CD14-positive monocyte (primary cell): ENCODE measurements around the gene CDH8. TPM values are rescaled to one million over a fixed set of nuclear protein-coding genes. Genes with fewer than 3 reads are reported as not detected.

ENCODE experiments used
- DNase-seq, 3 donors: peaks; one replicate each; pipeline ENCODE4 v3.0.0-alpha.2; 2011 to 2022
- H2AFZ ChIP-seq: 2 replicates; pipeline ENCODE4 v1.6.0; 2012; ENCODE audit warnings: mild to moderate bottlenecking, low read depth, low read length, inconsistent platforms; ENCODE audit not compliant: insufficient read depth, poor library complexity, severe bottlenecking
- H3K27ac ChIP-seq, 2 donors: 1 replicate in 1 of 2; 2 replicates in 1 of 2; pipeline ENCODE4 v1.5.1; 2012 to 2013; ENCODE audit warnings: low read length in 2 of 2, control low read depth in 1 of 2, inconsistent platforms in 1 of 2, low read depth in 1 of 2, mild to moderate bottlenecking in 1 of 2
- H3K27me3 ChIP-seq, 2 donors: one replicate each; pipeline versions ENCODE4 v1.6.0 to v1.6.1; 2011 to 2013; ENCODE audit warnings: low read length in 2 of 2; ENCODE audit not compliant: control insufficient read depth in 2 of 2, insufficient read depth in 2 of 2
- H3K36me3 ChIP-seq, 2 donors: replicated peaks in 1 of 2; 1 replicate in 1 of 2; 2 replicates in 1 of 2; pipeline versions ENCODE4 v1.5.1 to v1.6.1; 2012 to 2013; ENCODE audit warnings: low read length in 2 of 2, control low read depth in 1 of 2, inconsistent platforms in 1 of 2, mild to moderate bottlenecking in 1 of 2; ENCODE audit not compliant: insufficient read depth in 2 of 2, control insufficient read depth in 1 of 2
- H3K4me1 ChIP-seq, 2 donors: 1 replicate in 1 of 2; 2 replicates in 1 of 2; pipeline versions ENCODE4 v1.5.1 to v1.6.1; 2012 to 2013; ENCODE audit warnings: low read length in 2 of 2, control low read depth in 1 of 2, inconsistent platforms in 1 of 2, mild to moderate bottlenecking in 1 of 2, moderate library complexity in 1 of 2; ENCODE audit not compliant: insufficient read depth in 2 of 2, control insufficient read depth in 1 of 2
- H3K4me2 ChIP-seq: replicated peaks from 2 replicates; pipeline ENCODE3; 2012; ENCODE audit warnings: low read length, moderate library complexity, mild to moderate bottlenecking; ENCODE audit not compliant: poor library complexity, severe bottlenecking; ENCODE audit errors: extremely low read depth
- H3K4me3 ChIP-seq, 3 experiments: fragments of 200-600 bp in 1 of 3; sonication (generic) in 1 of 3; replicated peaks in 1 of 3; 1 replicate in 2 of 3; 2 replicates in 1 of 3; pipeline ENCODE4 v1.5.1; 2011 to 2013; ENCODE audit warnings: low read length in 3 of 3, mild to moderate bottlenecking in 3 of 3, control low read depth in 2 of 3, low read depth in 2 of 3, inconsistent platforms in 1 of 3, moderate library complexity in 1 of 3
- H3K79me2 ChIP-seq: 2 replicates; pipeline ENCODE4 v1.6.0; 2012; ENCODE audit warnings: mild to moderate bottlenecking, control low read depth, inconsistent platforms, low read length, moderate library complexity; ENCODE audit not compliant: insufficient read depth
- H3K9ac ChIP-seq: 2 replicates; pipeline ENCODE4 v1.6.0; 2017; ENCODE audit warnings: low read length, mild to moderate bottlenecking; ENCODE audit not compliant: insufficient read depth, poor library complexity, severe bottlenecking
- H3K9me3 ChIP-seq, 2 donors: replicated peaks in 1 of 2; 1 replicate in 1 of 2; 2 replicates in 1 of 2; pipeline versions ENCODE4 v1.5.1 to v1.6.1; 2012 to 2013; ENCODE audit warnings: low read length in 2 of 2, control low read depth in 1 of 2; ENCODE audit not compliant: control insufficient read depth in 1 of 2, insufficient read depth in 1 of 2
- H4K20me1 ChIP-seq: 2 replicates; pipeline ENCODE4 v1.6.0; 2012; ENCODE audit warnings: mild to moderate bottlenecking, low read length, control low read depth, moderate library complexity; ENCODE audit not compliant: insufficient read depth
- H3K27ac Mint-ChIP-seq, 7 donors: one replicate each; pipeline ENCODE4 v1.8.0; 2020; ENCODE audit warnings: mild to moderate bottlenecking in 7 of 7, mixed read lengths in 7 of 7, moderate library complexity in 6 of 7, inconsistent platforms in 2 of 7
- H3K27me3 Mint-ChIP-seq, 3 donors: one replicate each; pipeline ENCODE4 v1.8.0; 2021 to 2022; ENCODE audit warnings: low read depth in 3 of 3, mild to moderate bottlenecking in 3 of 3, mixed read lengths in 3 of 3, moderate library complexity in 3 of 3, inconsistent platforms in 1 of 3
- H3K36me3 Mint-ChIP-seq, 2 donors: one replicate each; pipeline ENCODE4 v1.8.0; 2020; ENCODE audit warnings: mixed read lengths in 2 of 2, inconsistent platforms in 1 of 2, mild to moderate bottlenecking in 1 of 2
- H3K4me1 Mint-ChIP-seq: one replicate; pipeline ENCODE4 v1.8.0; 2020; ENCODE audit warnings: mild to moderate bottlenecking, mixed read lengths
- H3K4me3 Mint-ChIP-seq, 2 donors: one replicate each; pipeline ENCODE4 v1.8.0; 2020; ENCODE audit warnings: mild to moderate bottlenecking in 2 of 2, mixed read lengths in 2 of 2, moderate library complexity in 1 of 2
- H3K9me3 Mint-ChIP-seq, 7 donors: one replicate each; pipeline ENCODE4 v1.8.0; 2020 to 2022; ENCODE audit warnings: mixed read lengths in 7 of 7, mild to moderate bottlenecking in 6 of 7, moderate library complexity in 6 of 7, inconsistent platforms in 2 of 7
- WGBS: methylation state at CpG from one replicate; pipeline ENCODE4 v1.1.5; 2013; ENCODE audit warnings: missing lambda C conversion rate; ENCODE audit not compliant: insufficient coverage; 5-methylcytosine and 5-hydroxymethylcytosine counted together
- intact Hi-C, 2 donors: fragments of 100-400 bp; cut with micrococcal nuclease; formaldehyde crosslinking; loops; one replicate each; pipeline versions ENCODE4 v1.15.0 to v1.15.1; 2023
- polyA plus RNA-seq, 3 donors: library from polyadenylated mRNA; depleted of rRNA in 1 of 3; unstranded in 2 of 3; stranded (reverse) in 1 of 3; fragments of 300-500 nt in 2 of 3; fragments of >200 nt in 1 of 3; fragmentation: Illumina TruSeq in 2 of 3; gene quantifications; 1 replicate in 2 of 3; 2 replicates in 1 of 3; pipeline ENCODE4 v1.2.3, GENCODE V29; 2012 to 2021
- TF ChIP-seq, protein P1 (sequence below): fragments of 200-600 bp; IDR thresholded peaks from one replicate; pipeline ENCODE4 v1.8.0; 2022; ENCODE audit warnings: antibody characterized with exemption, mild to moderate bottlenecking

CDH8 gene
- polyA plus RNA-seq, 3 donors = not detected

DNA sequence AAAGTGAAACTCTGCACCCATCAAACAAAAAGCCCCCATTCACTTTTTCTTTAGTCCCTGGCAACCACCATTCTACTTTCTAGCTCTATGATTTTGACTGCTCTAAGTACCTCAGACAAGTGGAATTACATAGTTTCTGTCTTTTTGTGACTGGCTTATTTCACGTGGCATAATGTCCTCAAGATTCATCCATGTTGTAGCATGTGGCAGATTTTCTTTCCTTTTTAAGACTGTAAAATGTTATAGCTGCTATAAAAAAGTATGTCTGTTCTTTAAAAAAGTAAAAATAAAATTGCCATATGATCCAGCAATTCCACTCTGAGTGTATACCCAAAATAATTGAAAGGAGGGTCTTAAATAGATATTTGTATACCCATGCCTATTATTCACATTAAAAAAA lies 429.7 kb downstream of the CDH8 start:
- Histone ChIP-seq H4K20me1 (no peaks in the 10 kb centered on the region), H3K79me2 (no peaks in the 10 kb centered on the region), H3K4me2 (no peak overlapping the region), H3K36me3 (no peaks in the 10 kb centered on the region), H3K9me3 (peaks cover 0 to 3% of the 10 kb centered on the region in 2 donors), H2AFZ (no peak overlapping the region), H3K27ac (no peak overlapping the region), H3K9ac (no peak overlapping the region), H3K4me3 (no peak overlapping the region), H3K4me1 (no peaks in the 10 kb centered on the region), H3K27me3 (no peaks in the 10 kb centered on the region)
- no peaks in the 10 kb centered on the region for H3K36me3 Mint-ChIP-seq
- no peak overlapping the region for H3K4me3 Mint-ChIP-seq
- H3K27me3 Mint-ChIP-seq = no peaks in the 10 kb centered on the region
- intact Hi-C loops = no loop called here
- TF ChIP-seq, protein P1, sequence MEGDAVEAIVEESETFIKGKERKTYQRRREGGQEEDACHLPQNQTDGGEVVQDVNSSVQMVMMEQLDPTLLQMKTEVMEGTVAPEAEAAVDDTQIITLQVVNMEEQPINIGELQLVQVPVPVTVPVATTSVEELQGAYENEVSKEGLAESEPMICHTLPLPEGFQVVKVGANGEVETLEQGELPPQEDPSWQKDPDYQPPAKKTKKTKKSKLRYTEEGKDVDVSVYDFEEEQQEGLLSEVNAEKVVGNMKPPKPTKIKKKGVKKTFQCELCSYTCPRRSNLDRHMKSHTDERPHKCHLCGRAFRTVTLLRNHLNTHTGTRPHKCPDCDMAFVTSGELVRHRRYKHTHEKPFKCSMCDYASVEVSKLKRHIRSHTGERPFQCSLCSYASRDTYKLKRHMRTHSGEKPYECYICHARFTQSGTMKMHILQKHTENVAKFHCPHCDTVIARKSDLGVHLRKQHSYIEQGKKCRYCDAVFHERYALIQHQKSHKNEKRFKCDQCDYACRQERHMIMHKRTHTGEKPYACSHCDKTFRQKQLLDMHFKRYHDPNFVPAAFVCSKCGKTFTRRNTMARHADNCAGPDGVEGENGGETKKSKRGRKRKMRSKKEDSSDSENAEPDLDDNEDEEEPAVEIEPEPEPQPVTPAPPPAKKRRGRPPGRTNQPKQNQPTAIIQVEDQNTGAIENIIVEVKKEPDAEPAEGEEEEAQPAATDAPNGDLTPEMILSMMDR = no peak
- H3K9me3 Mint-ChIP-seq = peaks cover 0 to 7% (median 4%) of the 10 kb centered on the region in 7 donors
- WGBS = no CpG with 5 or more reads among the region's 1 CpG
- DNase-seq = no peak
- H3K4me1 Mint-ChIP-seq = no peaks in the 10 kb centered on the region
- H3K27ac Mint-ChIP-seq = no peak overlapping the region
